Activated naive CD4-positive, alpha-beta T cell treated with anti-CD3 and anti-CD28 coated beads for 36 hours (primary cell): ENCODE measurements around the gene CEBPB. TPM values are rescaled to one million over a fixed set of nuclear protein-coding genes. Genes with fewer than 3 reads are reported as not detected.

Experiments used
- CTCF ChIA-PET: fragments of 350-600 bp; sonication (Branson Sonifier 250); formaldehyde crosslinking; loops from one replicate; lab custom pipeline; 2021; ENCODE audit warnings: antibody characterized with exemption; lab: Charles Lee
- DNase-seq: peaks from one replicate; pipeline ENCODE4 v3.0.0-alpha.2; 2020
- H3K27ac Mint-ChIP-seq: one replicate; pipeline ENCODE4 v1.8.0; 2021; ENCODE audit warnings: mild to moderate bottlenecking, mixed read lengths
- H3K27me3 Mint-ChIP-seq: one replicate; pipeline ENCODE4 v1.8.0; 2021; ENCODE audit warnings: low read depth, mixed read lengths
- H3K36me3 Mint-ChIP-seq: one replicate; pipeline ENCODE4 v1.8.0; 2021; ENCODE audit warnings: low read depth, mixed read lengths
- H3K4me1 Mint-ChIP-seq: one replicate; pipeline ENCODE4 v1.8.0; 2021; ENCODE audit warnings: low read depth, mixed read lengths
- H3K4me3 Mint-ChIP-seq: one replicate; pipeline ENCODE4 v1.8.0; 2021; ENCODE audit warnings: mild to moderate bottlenecking, moderate library complexity, mixed read lengths
- H3K9me3 Mint-ChIP-seq: one replicate; pipeline ENCODE4 v1.8.0; 2021; ENCODE audit warnings: mixed read lengths
- intact Hi-C: fragments of 100-400 bp; cut with micrococcal nuclease; formaldehyde crosslinking; loops from one replicate; pipeline ENCODE4 v1.15.1; 2023
- total RNA-seq, 2 experiments: library from RNA; stranded (reverse); gene quantifications; one replicate each; pipeline ENCODE4 v1.2.3, GENCODE V29; 2021

Gene CEBPB
- total RNA-seq, 2 experiments from 2014 or later: 38.5 to 38.6 TPM

GRCh38 chr20:50227506-50227905 is 36.9 kb downstream of the CEBPB start:
- H3K4me1 Mint-ChIP-seq: no peaks in the 10 kb centered on the region
- no peak for DNase-seq
- H3K27ac Mint-ChIP-seq: no peak overlapping the region
- peaks cover 4% of the 10 kb centered on the region for H3K9me3 Mint-ChIP-seq
- H3K27me3 Mint-ChIP-seq: no peaks in the 10 kb centered on the region
- H3K4me3 Mint-ChIP-seq: no peak overlapping the region
- H3K36me3 Mint-ChIP-seq: no peaks in the 10 kb centered on the region
- CTCF ChIA-PET: interaction anchor here (0.6 to 0.7 kb wide), 2 partner anchors 444 to 522 kb away, joined by 3 read pairs; no protein-coding TSS in a partner anchor
- intact Hi-C loops: no loop called here

GRCh38 chr20:50229156-50229607 is 38.6 kb downstream of the CEBPB start:
- Mint-ChIP-seq H3K4me1 (no peaks in the 10 kb centered on the region), H3K27me3 (no peaks in the 10 kb centered on the region), H3K9me3 (no peaks in the 10 kb centered on the region), H3K27ac (no peak overlapping the region), H3K36me3 (no peaks in the 10 kb centered on the region), H3K4me3 (no peak overlapping the region)
- intact Hi-C loops: no loop called here
- DNase-seq: no peak
- CTCF ChIA-PET: no interaction called here

GRCh38 chr20:50230184-50230583 is 39.6 kb downstream of the CEBPB start:
- CTCF ChIA-PET: interaction anchor here (0.6 kb wide), 1 partner anchor 234 kb away, joined by 3 read pairs; no protein-coding TSS in a partner anchor

GRCh38 chr20:50230871-50231560 is 40.4 kb downstream of the CEBPB start:
- CTCF ChIA-PET: no interaction called here
- H3K4me1 Mint-ChIP-seq: no peaks in the 10 kb centered on the region
- no peaks in the 10 kb centered on the region for H3K27me3 Mint-ChIP-seq
- no peaks in the 10 kb centered on the region for H3K9me3 Mint-ChIP-seq
- intact Hi-C loops: no loop called here
- no peak for DNase-seq
- H3K27ac Mint-ChIP-seq: no peak overlapping the region
- no peaks in the 10 kb centered on the region for H3K36me3 Mint-ChIP-seq
- H3K4me3 Mint-ChIP-seq: no peak overlapping the region

More at GRCh38 chr20:50230184-50230583, 39.6 kb downstream of the CEBPB start:
- H3K36me3 Mint-ChIP-seq: no peaks in the 10 kb centered on the region
- no peaks in the 10 kb centered on the region for H3K4me1 Mint-ChIP-seq
- H3K27ac Mint-ChIP-seq: no peak overlapping the region
- no peak for DNase-seq
- intact Hi-C loops: no loop called here
- no peak overlapping the region for H3K4me3 Mint-ChIP-seq
- H3K27me3 Mint-ChIP-seq: no peaks in the 10 kb centered on the region
- H3K9me3 Mint-ChIP-seq: no peaks in the 10 kb centered on the region

GRCh38 chr20:50231854-50232253 is 41.2 kb downstream of the CEBPB start:
- H3K27me3 Mint-ChIP-seq: no peaks in the 10 kb centered on the region
- CTCF ChIA-PET: no interaction called here
- no peak for DNase-seq
- H3K9me3 Mint-ChIP-seq: no peaks in the 10 kb centered on the region
- H3K27ac Mint-ChIP-seq: no peak overlapping the region
- no peaks in the 10 kb centered on the region for H3K36me3 Mint-ChIP-seq
- H3K4me1 Mint-ChIP-seq: no peaks in the 10 kb centered on the region
- H3K4me3 Mint-ChIP-seq: no peak overlapping the region
- intact Hi-C loops: no loop called here

- no peaks in the 10 kb centered on the region for H3K27me3 Mint-ChIP-seq
- H3K4me3 Mint-ChIP-seq: no peak overlapping the region
- H3K4me1 Mint-ChIP-seq: no peaks in the 10 kb centered on the region
- H3K36me3 Mint-ChIP-seq: no peaks in the 10 kb centered on the region
- DNase-seq: no peak
- intact Hi-C loops: no loop called here
- CTCF ChIA-PET: no interaction called here
- H3K27ac Mint-ChIP-seq: no peak overlapping the region
- no peaks in the 10 kb centered on the region for H3K9me3 Mint-ChIP-seq
These were observed 42.2 kb downstream of the CEBPB start for GRCh38 chr20:50232651-50233324.

- no peaks in the 10 kb centered on the region for H3K4me1 Mint-ChIP-seq
- DNase-seq: no peak
- H3K27me3 Mint-ChIP-seq: no peaks in the 10 kb centered on the region
- H3K36me3 Mint-ChIP-seq: no peaks in the 10 kb centered on the region
- H3K4me3 Mint-ChIP-seq: no peak overlapping the region
- no peaks in the 10 kb centered on the region for H3K9me3 Mint-ChIP-seq
- H3K27ac Mint-ChIP-seq: no peak overlapping the region
- intact Hi-C loops: no loop called here
- CTCF ChIA-PET: no interaction called here
These were observed 42.9 kb downstream of the CEBPB start for GRCh38 chr20:50233325-50234212.

- Mint-ChIP-seq H3K27me3 (no peaks in the 10 kb centered on the region), H3K27ac (no peak overlapping the region), H3K9me3 (no peaks in the 10 kb centered on the region), H3K4me3 (no peak overlapping the region), H3K36me3 (no peaks in the 10 kb centered on the region), H3K4me1 (no peaks in the 10 kb centered on the region)
- no peak for DNase-seq
- intact Hi-C loops: no loop called here
- CTCF ChIA-PET: interaction anchor here (0.6 kb wide), 1 partner anchor 229 kb away, joined by 3 read pairs; no protein-coding TSS in a partner anchor
These were observed 43.7 kb downstream of the CEBPB start for GRCh38 chr20:50234288-50234687.

- no peaks in the 10 kb centered on the region for H3K27me3 Mint-ChIP-seq
- H3K4me3 Mint-ChIP-seq: no peak overlapping the region
- no peak for DNase-seq
- intact Hi-C loops: no loop called here
- no peaks in the 10 kb centered on the region for H3K9me3 Mint-ChIP-seq
- H3K27ac Mint-ChIP-seq: no peak overlapping the region
- no peaks in the 10 kb centered on the region for H3K4me1 Mint-ChIP-seq
- no peaks in the 10 kb centered on the region for H3K36me3 Mint-ChIP-seq
- CTCF ChIA-PET: no interaction called here
These were observed 46.7 kb downstream of the CEBPB start for GRCh38 chr20:50237349-50237748.

GRCh38 chr20:50238081-50238800 is 47.6 kb downstream of the CEBPB start:
- CTCF ChIA-PET: interaction anchor here (0.6 kb wide), 1 partner anchor 72 kb away, joined by 3 read pairs; no protein-coding TSS in a partner anchor
- Mint-ChIP-seq H3K27me3 (no peaks in the 10 kb centered on the region), H3K9me3 (no peaks in the 10 kb centered on the region), H3K4me3 (no peak overlapping the region), H3K4me1 (no peaks in the 10 kb centered on the region), H3K27ac (no peak overlapping the region), H3K36me3 (no peaks in the 10 kb centered on the region)
- no peak for DNase-seq
- intact Hi-C loops: no loop called here

- no peak overlapping the region for H3K4me3 Mint-ChIP-seq
- intact Hi-C loops: no loop called here
- CTCF ChIA-PET: no interaction called here
- H3K27me3 Mint-ChIP-seq: no peaks in the 10 kb centered on the region
- no peak for DNase-seq
- no peaks in the 10 kb centered on the region for H3K4me1 Mint-ChIP-seq
- H3K27ac Mint-ChIP-seq: no peak overlapping the region
- H3K9me3 Mint-ChIP-seq: no peaks in the 10 kb centered on the region
- no peaks in the 10 kb centered on the region for H3K36me3 Mint-ChIP-seq
These were observed 49.5 kb downstream of the CEBPB start for GRCh38 chr20:50240092-50240491.

- H3K36me3 Mint-ChIP-seq: no peaks in the 10 kb centered on the region
- H3K27ac Mint-ChIP-seq: no peak overlapping the region
- no peak for DNase-seq
- no peak overlapping the region for H3K4me3 Mint-ChIP-seq
- intact Hi-C loops: no loop called here
- no peaks in the 10 kb centered on the region for H3K9me3 Mint-ChIP-seq
- H3K4me1 Mint-ChIP-seq: no peaks in the 10 kb centered on the region
- no peaks in the 10 kb centered on the region for H3K27me3 Mint-ChIP-seq
- CTCF ChIA-PET: no interaction called here
These were observed 51.5 kb downstream of the CEBPB start for GRCh38 chr20:50242178-50242514.
